ENCODE data around the gene WSCD2. TPM values are rescaled to one million over a fixed set of nuclear protein-coding genes. Genes with fewer than 3 reads are reported as not detected.

Gene WSCD2
- total RNA-seq, 1 donor from 2014 or later: 1.4 TPM

DNA sequence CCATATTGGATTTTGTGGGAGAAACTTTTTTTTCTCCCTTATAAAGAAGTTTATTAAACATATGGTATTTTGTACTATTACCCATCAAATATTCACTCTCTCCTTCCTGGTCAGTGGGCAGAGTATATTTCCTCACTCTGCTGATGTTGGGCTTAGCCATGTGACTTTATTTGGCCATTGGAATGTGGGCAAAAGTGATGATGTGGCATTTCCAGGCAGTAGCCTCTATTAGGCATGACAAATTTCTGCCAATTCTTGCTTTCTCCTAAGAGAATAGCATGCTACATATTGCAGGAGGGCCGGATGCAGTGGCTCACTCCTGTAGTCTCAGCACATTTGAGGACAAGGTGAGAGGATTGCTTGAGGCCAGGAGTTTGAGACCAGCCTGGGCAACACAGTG lies 24.4 kb upstream of the WSCD2 start:
- Mint-ChIP-seq H3K27me3 (ENCODE audit: unreplicated experiment) (no peaks in the 10 kb centered on the region), H3K4me1 (ENCODE audit: low read depth, unreplicated experiment) (peaks cover 6% of the 10 kb centered on the region), H3K27ac (ENCODE audit: unreplicated experiment) (no peak overlapping the region), H3K4me3 (ENCODE audit: unreplicated experiment) (no peak overlapping the region), H3K36me3 (ENCODE audit: unreplicated experiment) (no peaks in the 10 kb centered on the region), H3K9me3 (ENCODE audit: unreplicated experiment) (peaks cover 2% of the 10 kb centered on the region)
- TF ChIP-seq, protein P1, sequence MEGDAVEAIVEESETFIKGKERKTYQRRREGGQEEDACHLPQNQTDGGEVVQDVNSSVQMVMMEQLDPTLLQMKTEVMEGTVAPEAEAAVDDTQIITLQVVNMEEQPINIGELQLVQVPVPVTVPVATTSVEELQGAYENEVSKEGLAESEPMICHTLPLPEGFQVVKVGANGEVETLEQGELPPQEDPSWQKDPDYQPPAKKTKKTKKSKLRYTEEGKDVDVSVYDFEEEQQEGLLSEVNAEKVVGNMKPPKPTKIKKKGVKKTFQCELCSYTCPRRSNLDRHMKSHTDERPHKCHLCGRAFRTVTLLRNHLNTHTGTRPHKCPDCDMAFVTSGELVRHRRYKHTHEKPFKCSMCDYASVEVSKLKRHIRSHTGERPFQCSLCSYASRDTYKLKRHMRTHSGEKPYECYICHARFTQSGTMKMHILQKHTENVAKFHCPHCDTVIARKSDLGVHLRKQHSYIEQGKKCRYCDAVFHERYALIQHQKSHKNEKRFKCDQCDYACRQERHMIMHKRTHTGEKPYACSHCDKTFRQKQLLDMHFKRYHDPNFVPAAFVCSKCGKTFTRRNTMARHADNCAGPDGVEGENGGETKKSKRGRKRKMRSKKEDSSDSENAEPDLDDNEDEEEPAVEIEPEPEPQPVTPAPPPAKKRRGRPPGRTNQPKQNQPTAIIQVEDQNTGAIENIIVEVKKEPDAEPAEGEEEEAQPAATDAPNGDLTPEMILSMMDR (IDR thresholded peaks at IDR 0.05; ENCODE audit: partially characterized antibody, unreplicated experiment): no peak
- no peak for DNase-seq

DNA sequence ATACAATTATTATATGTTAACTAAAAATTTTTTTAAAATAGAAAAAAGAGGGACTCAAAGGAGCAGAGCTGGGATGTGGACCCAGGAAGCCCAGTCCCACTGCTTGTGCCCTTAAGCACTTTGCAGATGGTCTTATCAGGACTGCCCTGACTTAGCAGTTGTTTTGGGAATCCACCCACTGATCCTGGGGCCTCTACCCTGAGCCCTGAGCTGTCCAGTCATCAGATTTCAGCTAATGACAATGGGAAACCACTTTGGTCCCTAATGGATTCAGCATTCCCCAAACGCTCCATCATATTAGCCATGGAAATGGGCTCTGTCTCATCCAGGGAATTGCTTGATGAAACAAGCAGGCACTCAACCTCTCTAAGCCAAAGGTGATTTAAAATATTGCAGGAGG lies 22.5 kb upstream of the WSCD2 start:
- H3K27me3 Mint-ChIP-seq (ENCODE audit: unreplicated experiment): no peaks in the 10 kb centered on the region
- no peak overlapping the region for H3K27ac Mint-ChIP-seq (ENCODE audit: unreplicated experiment)
- no peak overlapping the region for H3K4me3 Mint-ChIP-seq (ENCODE audit: unreplicated experiment)
- peaks cover 8% of the 10 kb centered on the region for H3K4me1 Mint-ChIP-seq (ENCODE audit: low read depth, unreplicated experiment)
- peaks cover 2% of the 10 kb centered on the region for H3K9me3 Mint-ChIP-seq (ENCODE audit: unreplicated experiment)
- TF ChIP-seq, protein P1 (IDR thresholded peaks at IDR 0.05; ENCODE audit: partially characterized antibody, unreplicated experiment): no peak
- H3K36me3 Mint-ChIP-seq (ENCODE audit: unreplicated experiment): no peaks in the 10 kb centered on the region
- no peak for DNase-seq

DNA sequence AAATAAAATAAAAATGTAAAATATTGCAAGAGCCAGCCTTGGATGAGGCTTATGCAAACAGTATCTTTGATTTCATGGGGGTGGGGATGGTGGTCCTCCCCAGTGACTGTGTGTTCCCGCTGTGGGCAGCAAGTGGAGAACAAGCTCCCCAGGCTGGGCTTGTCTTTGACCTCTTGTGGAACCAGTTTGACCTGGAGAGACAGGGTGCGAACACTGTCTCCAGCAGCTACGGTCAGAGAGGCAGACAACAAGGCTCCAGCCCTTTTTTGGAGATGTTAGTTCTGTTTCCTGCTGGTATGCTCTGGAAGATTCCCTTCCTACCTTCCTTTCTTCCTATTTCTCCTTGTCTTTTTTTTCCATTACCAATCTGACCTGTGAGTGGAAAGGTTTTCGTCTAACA lies 21.8 kb upstream of the WSCD2 start:
- no peaks in the 10 kb centered on the region for H3K36me3 Mint-ChIP-seq (ENCODE audit: unreplicated experiment)
- H3K4me1 Mint-ChIP-seq (ENCODE audit: low read depth, unreplicated experiment): peaks cover 8% of the 10 kb centered on the region
- TF ChIP-seq, protein P1 (IDR thresholded peaks at IDR 0.05; ENCODE audit: partially characterized antibody, unreplicated experiment): no peak
- no peaks in the 10 kb centered on the region for H3K27me3 Mint-ChIP-seq (ENCODE audit: unreplicated experiment)
- H3K4me3 Mint-ChIP-seq (ENCODE audit: unreplicated experiment): no peak overlapping the region
- no peak overlapping the region for H3K27ac Mint-ChIP-seq (ENCODE audit: unreplicated experiment)
- H3K9me3 Mint-ChIP-seq (ENCODE audit: unreplicated experiment): peaks cover 2% of the 10 kb centered on the region
- no peak for DNase-seq

DNA sequence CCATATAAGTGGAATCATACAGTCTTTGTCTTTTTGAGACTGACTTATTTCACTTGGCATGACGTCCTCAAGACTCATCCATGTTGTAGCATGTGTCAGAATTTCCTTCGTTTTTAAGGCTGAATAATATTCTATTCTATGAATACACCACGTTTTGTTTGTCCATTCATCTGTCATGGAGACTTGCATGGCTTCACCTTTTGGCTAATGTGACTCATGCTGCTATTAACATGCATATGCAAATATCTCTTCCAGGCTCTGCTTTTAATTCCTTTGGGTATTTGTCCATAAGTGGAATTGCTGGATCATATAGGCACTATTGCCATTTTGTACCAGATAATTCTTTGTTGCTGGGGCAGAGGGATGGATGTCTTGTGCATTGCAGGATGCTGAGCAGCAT lies 19.6 kb upstream of the WSCD2 start:
- H3K4me1 Mint-ChIP-seq (ENCODE audit: low read depth, unreplicated experiment): peaks cover 8% of the 10 kb centered on the region
- H3K36me3 Mint-ChIP-seq (ENCODE audit: unreplicated experiment): no peaks in the 10 kb centered on the region
- H3K4me3 Mint-ChIP-seq (ENCODE audit: unreplicated experiment): no peak overlapping the region
- no peak for DNase-seq
- no peak overlapping the region for H3K27ac Mint-ChIP-seq (ENCODE audit: unreplicated experiment)
- H3K27me3 Mint-ChIP-seq (ENCODE audit: unreplicated experiment): peaks cover 2% of the 10 kb centered on the region
- peaks cover 2% of the 10 kb centered on the region for H3K9me3 Mint-ChIP-seq (ENCODE audit: unreplicated experiment)
- TF ChIP-seq, protein P1 (IDR thresholded peaks at IDR 0.05; ENCODE audit: partially characterized antibody, unreplicated experiment): no peak

DNA sequence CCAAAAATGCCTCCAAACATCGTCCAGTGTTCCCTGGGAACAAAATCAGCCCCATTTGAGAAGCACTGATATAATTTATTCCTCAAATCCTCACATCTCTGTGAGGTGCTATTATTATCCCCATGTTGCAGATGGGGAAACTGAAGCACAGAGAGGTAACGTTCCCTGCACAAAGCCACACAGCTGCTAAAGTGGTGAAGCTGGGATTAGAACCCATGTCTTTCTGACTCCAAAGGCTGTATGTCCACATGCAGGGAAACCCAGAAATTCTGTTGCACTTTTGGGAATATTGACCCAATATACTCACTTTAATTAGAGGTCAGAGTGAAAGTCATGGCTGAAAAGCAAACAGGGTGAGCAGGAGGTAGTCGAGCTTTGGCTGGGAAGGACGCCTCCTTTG lies 19.1 kb upstream of the WSCD2 start:
- Mint-ChIP-seq H3K9me3 (ENCODE audit: unreplicated experiment) (peaks cover 2% of the 10 kb centered on the region), H3K27ac (ENCODE audit: unreplicated experiment) (no peak overlapping the region), H3K4me3 (ENCODE audit: unreplicated experiment) (no peak overlapping the region), H3K36me3 (ENCODE audit: unreplicated experiment) (no peaks in the 10 kb centered on the region), H3K27me3 (ENCODE audit: unreplicated experiment) (peaks cover 2% of the 10 kb centered on the region), H3K4me1 (ENCODE audit: low read depth, unreplicated experiment) (peaks cover 8% of the 10 kb centered on the region)
- DNase-seq: no peak
- TF ChIP-seq, protein P1 (IDR thresholded peaks at IDR 0.05; ENCODE audit: partially characterized antibody, unreplicated experiment): no peak
